Naive thymus-derived CD8-positive, alpha-beta T cell (primary cell): ENCODE measurements around the gene ZNF277. TPM values are rescaled to one million over a fixed set of nuclear protein-coding genes. Genes with fewer than 3 reads are reported as not detected.

Experiments
- ATAC-seq, 2 donors: fragments of 150-1000 bp; cut with Tn5 transposase in 1 of 2; sonication (Bioruptor Pico), chemical (Tn5 transposase) in 1 of 2; 1 replicate in 1 of 2; 2 replicates in 1 of 2; pipeline ENCODE4 v1.10.0; 2021; ENCODE audit warnings: mild to moderate bottlenecking in 2 of 2, moderate library complexity in 2 of 2
- POLR2A ChIA-PET: fragments of 350-600 bp; sonication (Branson Sonifier 250); formaldehyde crosslinking; loops from one replicate; lab custom pipeline; 2021; ENCODE audit warnings: antibody characterized with exemption; lab: Charles Lee
- DNase-seq, 10 donors: peaks; one replicate each; pipeline versions ENCODE4 v3.0.0 to v3.0.0-alpha.2; 2020 to 2022
- H3K27ac Mint-ChIP-seq, 10 donors: one replicate each; pipeline ENCODE4 v1.8.0; 2020 to 2022; ENCODE audit warnings: mild to moderate bottlenecking in 10 of 10, mixed read lengths in 10 of 10, moderate library complexity in 4 of 10, inconsistent platforms in 1 of 10
- H3K27me3 Mint-ChIP-seq, 5 donors: one replicate each; pipeline ENCODE4 v1.8.0; 2021 to 2022; ENCODE audit warnings: mixed read lengths in 5 of 5
- H3K36me3 Mint-ChIP-seq, 3 donors: one replicate each; pipeline ENCODE4 v1.8.0; 2020 to 2022; ENCODE audit warnings: mixed read lengths in 3 of 3, mild to moderate bottlenecking in 2 of 3, inconsistent platforms in 1 of 3
- H3K4me1 Mint-ChIP-seq, 4 donors: one replicate each; pipeline ENCODE4 v1.8.0; 2021 to 2022; ENCODE audit warnings: mixed read lengths in 4 of 4
- H3K4me3 Mint-ChIP-seq, 10 donors: one replicate each; pipeline ENCODE4 v1.8.0; 2020 to 2022; ENCODE audit warnings: mild to moderate bottlenecking in 10 of 10, mixed read lengths in 10 of 10, moderate library complexity in 6 of 10, inconsistent platforms in 1 of 10
- H3K9me3 Mint-ChIP-seq, 9 donors: one replicate each; pipeline ENCODE4 v1.8.0; 2020 to 2022; ENCODE audit warnings: mixed read lengths in 9 of 9, mild to moderate bottlenecking in 3 of 9, inconsistent platforms in 1 of 9, moderate library complexity in 1 of 9
- polyA plus RNA-seq, 3 donors: library from polyadenylated mRNA; unstranded; fragments of 300-500 nt; fragmentation: Illumina TruSeq; gene quantifications; one replicate each; pipeline ENCODE4 v1.2.3, GENCODE V29; 2021
- total RNA-seq, 8 experiments: library from RNA in 2 of 8; stranded (reverse) in 2 of 8; gene quantifications; one replicate each; pipeline ENCODE4 v1.2.3 and lab custom pipeline; 2021 to 2026

ZNF277 gene
- total and polyA plus RNA-seq, 5 experiments from 2014 or later: 20.3 to 40.0 (median 22.8) TPM

- Mint-ChIP-seq H3K4me1 (no peaks in the 10 kb centered on the region), H3K9me3 (no peaks in the 10 kb centered on the region), H3K27me3 (peaks cover 10 to 40% (median 19%) of the 10 kb centered on the region in 5 donors), H3K36me3 (no peaks in the 10 kb centered on the region), H3K27ac (no peak overlapping the region), H3K4me3 (no peak overlapping the region)
- ATAC-seq (no peak), DNase-seq (no peak)
- POLR2A ChIA-PET: no interaction called here
Observed at GRCh38 chr7:112172870-112173567, 33.5 kb upstream of the ZNF277 start.

- DNase-seq (no peak), ATAC-seq (no peak)
- no peak overlapping the region for H3K27ac Mint-ChIP-seq
- H3K27me3 Mint-ChIP-seq: peaks cover 12 to 45% (median 21%) of the 10 kb centered on the region in 5 donors
- no peak overlapping the region for H3K4me3 Mint-ChIP-seq
- H3K4me1 Mint-ChIP-seq: no peaks in the 10 kb centered on the region
- POLR2A ChIA-PET: no interaction called here
- H3K36me3 Mint-ChIP-seq: no peaks in the 10 kb centered on the region
- no peaks in the 10 kb centered on the region for H3K9me3 Mint-ChIP-seq
Observed at GRCh38 chr7:112173568-112173905, 33.0 kb upstream of the ZNF277 start.

- no peaks in the 10 kb centered on the region for H3K36me3 Mint-ChIP-seq
- no peak overlapping the region for H3K4me3 Mint-ChIP-seq
- H3K9me3 Mint-ChIP-seq: no peaks in the 10 kb centered on the region
- POLR2A ChIA-PET: no interaction called here
- no peak for DNase-seq
- H3K27me3 Mint-ChIP-seq: peaks cover 13 to 45% (median 22%) of the 10 kb centered on the region in 5 donors
- no peak for ATAC-seq
- no peak overlapping the region for H3K27ac Mint-ChIP-seq
- no peaks in the 10 kb centered on the region for H3K4me1 Mint-ChIP-seq
Observed at GRCh38 chr7:112174192-112174591, 32.3 kb upstream of the ZNF277 start.

- no peak for DNase-seq
- POLR2A ChIA-PET: no interaction called here
- no peaks in the 10 kb centered on the region for H3K4me1 Mint-ChIP-seq
Observed at GRCh38 chr7:112176241-112176640, 30.3 kb upstream of the ZNF277 start.

GRCh38 chr7:112176693-112177415 is 29.6 kb upstream of the ZNF277 start:
- peaks cover 8 to 36% (median 18%) of the 10 kb centered on the region in 5 donors for H3K27me3 Mint-ChIP-seq

More at GRCh38 chr7:112176241-112176640, 30.3 kb upstream of the ZNF277 start:
- no peaks in the 10 kb centered on the region for H3K36me3 Mint-ChIP-seq
- peaks cover 11 to 36% (median 18%) of the 10 kb centered on the region in 5 donors for H3K27me3 Mint-ChIP-seq
- H3K9me3 Mint-ChIP-seq: no peaks in the 10 kb centered on the region
- H3K4me3 Mint-ChIP-seq: no peak overlapping the region
- H3K27ac Mint-ChIP-seq: no peak overlapping the region
- ATAC-seq: no peak

GRCh38 chr7:112180223-112180622 is 26.3 kb upstream of the ZNF277 start:
- Mint-ChIP-seq H3K36me3 (no peaks in the 10 kb centered on the region), H3K27ac (no peak overlapping the region), H3K9me3 (no peaks in the 10 kb centered on the region), H3K4me1 (no peaks in the 10 kb centered on the region), H3K27me3 (peaks cover 4 to 25% (median 8%) of the 10 kb centered on the region in 5 donors), H3K4me3 (no peak overlapping the region)
- no peak for ATAC-seq
- no peak for DNase-seq
- POLR2A ChIA-PET: no interaction called here

More at GRCh38 chr7:112176693-112177415, 29.6 kb upstream of the ZNF277 start:
- POLR2A ChIA-PET: no interaction called here
- H3K4me1 Mint-ChIP-seq: no peaks in the 10 kb centered on the region
- no peaks in the 10 kb centered on the region for H3K36me3 Mint-ChIP-seq
- no peak for DNase-seq
- no peak overlapping the region for H3K4me3 Mint-ChIP-seq
- no peaks in the 10 kb centered on the region for H3K9me3 Mint-ChIP-seq
- no peak for ATAC-seq
- H3K27ac Mint-ChIP-seq: no peak overlapping the region

- Mint-ChIP-seq H3K4me1 (no peaks in the 10 kb centered on the region), H3K4me3 (no peak overlapping the region), H3K9me3 (no peaks in the 10 kb centered on the region), H3K27ac (no peak overlapping the region), H3K27me3 (peaks cover 2 to 7% (median 5%) of the 10 kb centered on the region in 5 donors), H3K36me3 (no peaks in the 10 kb centered on the region)
- POLR2A ChIA-PET: no interaction called here
- ATAC-seq: no peak
- no peak for DNase-seq
Observed at GRCh38 chr7:112182749-112183148, 23.7 kb upstream of the ZNF277 start.

GRCh38 chr7:112183266-112183665 is 23.2 kb upstream of the ZNF277 start:
- Mint-ChIP-seq H3K4me1 (no peaks in the 10 kb centered on the region), H3K9me3 (no peaks in the 10 kb centered on the region), H3K36me3 (no peaks in the 10 kb centered on the region), H3K4me3 (no peak overlapping the region), H3K27ac (no peak overlapping the region), H3K27me3 (peaks cover 0 to 3% (median 1%) of the 10 kb centered on the region in 5 donors)
- POLR2A ChIA-PET: no interaction called here
- DNase-seq (no peak), ATAC-seq (no peak)

- Mint-ChIP-seq H3K4me3 (no peak overlapping the region), H3K27ac (no peak overlapping the region), H3K9me3 (no peaks in the 10 kb centered on the region), H3K27me3 (no peaks in the 10 kb centered on the region), H3K4me1 (no peaks in the 10 kb centered on the region), H3K36me3 (no peaks in the 10 kb centered on the region)
- no peak for DNase-seq
- no peak for ATAC-seq
- POLR2A ChIA-PET: no interaction called here
Observed at GRCh38 chr7:112184455-112184854, 22.0 kb upstream of the ZNF277 start.

- H3K9me3 Mint-ChIP-seq: no peaks in the 10 kb centered on the region
- no peak overlapping the region for H3K27ac Mint-ChIP-seq
- H3K4me1 Mint-ChIP-seq: no peaks in the 10 kb centered on the region
- ATAC-seq: no peak
- H3K4me3 Mint-ChIP-seq: no peak overlapping the region
- POLR2A ChIA-PET: no interaction called here
- H3K27me3 Mint-ChIP-seq: peaks cover 0 to 6% (median 4%) of the 10 kb centered on the region in 5 donors
- DNase-seq: no peak
- H3K36me3 Mint-ChIP-seq: no peaks in the 10 kb centered on the region
Observed at GRCh38 chr7:112185005-112185834, 21.3 kb upstream of the ZNF277 start.

GRCh38 chr7:112186300-112186699 is 20.2 kb upstream of the ZNF277 start:
- no peaks in the 10 kb centered on the region for H3K4me1 Mint-ChIP-seq
- H3K36me3 Mint-ChIP-seq: no peaks in the 10 kb centered on the region
- DNase-seq (no peak), ATAC-seq (no peak)
- POLR2A ChIA-PET: no interaction called here
- peaks cover 0 to 14% (median 8%) of the 10 kb centered on the region in 5 donors for H3K27me3 Mint-ChIP-seq
- no peak overlapping the region for H3K27ac Mint-ChIP-seq
- H3K9me3 Mint-ChIP-seq: no peaks in the 10 kb centered on the region
- no peak overlapping the region for H3K4me3 Mint-ChIP-seq

- DNase-seq: no peak
- Mint-ChIP-seq H3K9me3 (no peaks in the 10 kb centered on the region), H3K27me3 (peaks cover 0 to 14% (median 8%) of the 10 kb centered on the region in 5 donors), H3K4me1 (no peaks in the 10 kb centered on the region), H3K4me3 (no peak overlapping the region), H3K36me3 (no peaks in the 10 kb centered on the region), H3K27ac (no peak overlapping the region)
- POLR2A ChIA-PET: no interaction called here
- ATAC-seq: no peak
Observed at GRCh38 chr7:112188257-112188656, 18.2 kb upstream of the ZNF277 start.

- Mint-ChIP-seq H3K4me1 (no peaks in the 10 kb centered on the region), H3K9me3 (peaks cover 0 to 6% (median 2%) of the 10 kb centered on the region in 9 donors), H3K36me3 (peaks cover 0 to 6% (median 0%) of the 10 kb centered on the region in 3 donors), H3K4me3 (no peak overlapping the region), H3K27me3 (peaks cover 3 to 14% (median 11%) of the 10 kb centered on the region in 5 donors), H3K27ac (no peak overlapping the region)
- POLR2A ChIA-PET: no interaction called here
- ATAC-seq: no peak
- DNase-seq: no peak
Observed at GRCh38 chr7:112189691-112190090, 16.8 kb upstream of the ZNF277 start.
